DOHH2 (cell line): ENCODE data around the gene DEUP1.

Experiments used
- EZH2phosphoT487 ChIP-seq: fragments of 200-600 bp; sonication (generic); IDR thresholded peaks from 2 replicates; pipeline ENCODE4 v1.6.1; 2017; ENCODE audit warnings: borderline replicate concordance, mild to moderate bottlenecking, antibody characterized with exemption, low read length, moderate library complexity, mixed read lengths
- TF ChIP-seq, protein P1 (sequence below): fragments of 200-600 bp; sonication (generic); IDR thresholded peaks from one replicate; pipeline ENCODE4 v1.5.1; 2014; ENCODE audit warnings: antibody characterized with exemption, mild to moderate bottlenecking, low read depth, low read length; ENCODE audit not compliant: poor library complexity, severe bottlenecking

DNA sequence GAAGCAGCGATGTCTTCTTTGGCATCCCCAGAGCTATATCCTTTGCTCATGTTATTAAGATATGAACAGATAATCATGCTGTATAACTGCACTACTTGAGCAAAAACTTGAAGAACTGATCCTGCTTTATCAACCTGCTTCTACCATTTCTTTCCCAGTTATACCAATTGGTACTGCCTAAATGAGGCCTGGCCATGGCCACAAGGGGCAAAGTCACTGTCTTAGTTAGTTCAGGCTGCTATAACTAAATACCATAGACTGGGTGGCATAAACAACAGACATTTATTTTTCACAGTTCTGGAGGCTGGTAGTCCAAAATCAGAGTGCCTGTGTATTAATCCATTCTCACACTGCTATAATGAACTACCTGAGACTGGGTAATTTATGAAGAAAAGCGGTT is 37.5 kb downstream of the DEUP1 start:
- TF ChIP-seq, protein P1, sequence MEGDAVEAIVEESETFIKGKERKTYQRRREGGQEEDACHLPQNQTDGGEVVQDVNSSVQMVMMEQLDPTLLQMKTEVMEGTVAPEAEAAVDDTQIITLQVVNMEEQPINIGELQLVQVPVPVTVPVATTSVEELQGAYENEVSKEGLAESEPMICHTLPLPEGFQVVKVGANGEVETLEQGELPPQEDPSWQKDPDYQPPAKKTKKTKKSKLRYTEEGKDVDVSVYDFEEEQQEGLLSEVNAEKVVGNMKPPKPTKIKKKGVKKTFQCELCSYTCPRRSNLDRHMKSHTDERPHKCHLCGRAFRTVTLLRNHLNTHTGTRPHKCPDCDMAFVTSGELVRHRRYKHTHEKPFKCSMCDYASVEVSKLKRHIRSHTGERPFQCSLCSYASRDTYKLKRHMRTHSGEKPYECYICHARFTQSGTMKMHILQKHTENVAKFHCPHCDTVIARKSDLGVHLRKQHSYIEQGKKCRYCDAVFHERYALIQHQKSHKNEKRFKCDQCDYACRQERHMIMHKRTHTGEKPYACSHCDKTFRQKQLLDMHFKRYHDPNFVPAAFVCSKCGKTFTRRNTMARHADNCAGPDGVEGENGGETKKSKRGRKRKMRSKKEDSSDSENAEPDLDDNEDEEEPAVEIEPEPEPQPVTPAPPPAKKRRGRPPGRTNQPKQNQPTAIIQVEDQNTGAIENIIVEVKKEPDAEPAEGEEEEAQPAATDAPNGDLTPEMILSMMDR = no peak
- no peak for TF ChIP-seq EZH2phosphoT487
